Measurements from ENCODE around the gene PRDM15. TPM values are rescaled to one million over a fixed set of nuclear protein-coding genes. Genes with fewer than 3 reads are reported as not detected.
A peak's percentile ranks its signal among the peaks of the same experiment; 100 is the strongest.

PRDM15 gene
- total and polyA plus RNA-seq, 7 donors = 1.2 to 6.9 (median 4.6) TPM

DNA sequence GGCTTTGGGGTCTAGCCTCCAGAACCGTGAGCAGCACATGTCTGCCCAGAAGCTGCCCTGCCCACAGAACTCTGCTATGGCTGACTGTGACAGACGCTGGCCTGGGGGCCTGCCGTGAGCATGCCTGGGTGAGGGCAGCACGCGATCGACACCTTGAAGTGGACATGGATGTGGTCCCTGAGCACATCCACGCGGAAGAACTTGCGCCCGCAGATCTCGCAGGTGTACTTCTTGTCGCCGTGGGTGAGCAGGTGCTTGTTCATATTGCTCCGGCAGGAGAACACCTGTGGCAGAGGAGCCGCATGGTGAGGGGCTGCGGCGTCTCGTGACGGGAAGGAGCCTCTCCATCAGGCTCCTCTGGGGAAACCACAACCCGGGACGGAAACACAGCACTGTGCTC, 56.0 kb downstream of the PRDM15 start:
- Histone ChIP-seq H3K9me3 (no peaks in the 10 kb centered on the region), H3K4me1 (no peaks in the 10 kb centered on the region), H3K36me3 (peaks cover 0 to 62% (median 6%) of the 10 kb centered on the region in 4 donors), H3K27ac (no peak overlapping the region), H3K4me3 (no peak overlapping the region), H3K27me3 (no peaks in the 10 kb centered on the region)
- TF ChIP-seq POLR2A (IDR thresholded peaks at IDR 0.05) (no peak), EP300 (IDR thresholded peaks at IDR 0.05) (no peak)
- 75 to 91% methylated on average over 21 of the region's 21 CpGs for WGBS, 2 donors
- intact Hi-C loops (cut with DNase I) = no loop called here
- peak; percentile 57 for DNase-seq

DNA sequence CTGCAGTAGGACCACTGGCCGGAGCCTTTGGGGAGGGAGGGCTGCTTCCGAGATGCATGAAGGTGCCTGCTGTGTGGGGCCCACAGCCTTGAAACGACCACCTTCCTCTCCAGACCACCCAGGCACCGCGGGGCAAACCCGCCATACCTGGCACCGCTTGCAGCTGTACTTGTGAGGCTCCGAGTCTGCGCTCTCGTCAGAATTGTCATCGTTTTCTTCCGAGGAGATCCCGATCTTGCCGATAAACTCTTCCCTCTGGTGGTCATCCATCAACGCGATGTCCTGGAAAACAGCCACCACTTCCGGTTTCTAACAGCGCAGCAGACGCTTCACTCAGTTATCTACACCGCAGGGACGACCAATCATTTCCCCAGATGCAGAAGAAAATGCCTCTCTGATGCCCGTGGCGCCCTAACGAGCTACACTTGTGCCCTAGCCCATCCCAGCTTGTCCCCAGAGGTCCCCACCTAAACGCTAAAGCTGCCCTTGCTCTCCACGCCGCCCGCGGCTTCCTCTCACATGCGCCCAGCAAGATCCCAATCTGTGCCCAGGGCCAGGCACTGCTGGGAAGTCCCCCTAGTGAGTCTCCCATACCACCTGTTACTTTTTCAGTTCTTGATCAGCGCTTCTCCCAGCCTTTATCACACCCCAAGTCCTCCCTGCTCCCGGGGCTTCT, 57.2 kb downstream of the PRDM15 start:
- H3K36me3 ChIP-seq = peaks cover 0 to 50% (median 2%) of the 10 kb centered on the region in 4 donors
- intact Hi-C loops (cut with DNase I) = no loop called here
- H3K4me1 ChIP-seq = peaks cover 0 to 3% (median under 1%) of the 10 kb centered on the region in 4 donors
- peak; percentile 58 for DNase-seq
- no peaks in the 10 kb centered on the region for H3K9me3 ChIP-seq
- TF ChIP-seq POLR2A (IDR thresholded peaks at IDR 0.05) (no peak), EP300 (IDR thresholded peaks at IDR 0.05) (no peak), POLR2AphosphoS5 (IDR thresholded peaks at IDR 0.05) (no peak)
- TF ChIP-seq, protein P1, sequence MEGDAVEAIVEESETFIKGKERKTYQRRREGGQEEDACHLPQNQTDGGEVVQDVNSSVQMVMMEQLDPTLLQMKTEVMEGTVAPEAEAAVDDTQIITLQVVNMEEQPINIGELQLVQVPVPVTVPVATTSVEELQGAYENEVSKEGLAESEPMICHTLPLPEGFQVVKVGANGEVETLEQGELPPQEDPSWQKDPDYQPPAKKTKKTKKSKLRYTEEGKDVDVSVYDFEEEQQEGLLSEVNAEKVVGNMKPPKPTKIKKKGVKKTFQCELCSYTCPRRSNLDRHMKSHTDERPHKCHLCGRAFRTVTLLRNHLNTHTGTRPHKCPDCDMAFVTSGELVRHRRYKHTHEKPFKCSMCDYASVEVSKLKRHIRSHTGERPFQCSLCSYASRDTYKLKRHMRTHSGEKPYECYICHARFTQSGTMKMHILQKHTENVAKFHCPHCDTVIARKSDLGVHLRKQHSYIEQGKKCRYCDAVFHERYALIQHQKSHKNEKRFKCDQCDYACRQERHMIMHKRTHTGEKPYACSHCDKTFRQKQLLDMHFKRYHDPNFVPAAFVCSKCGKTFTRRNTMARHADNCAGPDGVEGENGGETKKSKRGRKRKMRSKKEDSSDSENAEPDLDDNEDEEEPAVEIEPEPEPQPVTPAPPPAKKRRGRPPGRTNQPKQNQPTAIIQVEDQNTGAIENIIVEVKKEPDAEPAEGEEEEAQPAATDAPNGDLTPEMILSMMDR (IDR thresholded peaks at IDR 0.05) = no peak
- H3K27me3 ChIP-seq = no peaks in the 10 kb centered on the region
- no peak overlapping the region for H3K27ac ChIP-seq
- H3K4me3 ChIP-seq = no peak overlapping the region
- 93 to 94% methylated on average over 32 of the region's 32 CpGs for WGBS, 2 donors

GRCh38 chr21:41821081-41821755, 57.9 kb downstream of the PRDM15 start:
- peak; percentile 50 for DNase-seq
- TF ChIP-seq EP300 (IDR thresholded peaks at IDR 0.05) (no peak), POLR2A (IDR thresholded peaks at IDR 0.05) (no peak), POLR2AphosphoS5 (IDR thresholded peaks at IDR 0.05) (no peak)
- intact Hi-C loops (cut with DNase I) = no loop called here
- Histone ChIP-seq H3K9me3 (no peaks in the 10 kb centered on the region), H3K4me3 (no peak overlapping the region), H3K27me3 (no peaks in the 10 kb centered on the region), H3K36me3 (peaks cover 0 to 44% (median 2%) of the 10 kb centered on the region in 4 donors), H3K27ac (no peak overlapping the region), H3K4me1 (peaks cover 0 to 8% (median 3%) of the 10 kb centered on the region in 4 donors)
- 90 to 93% methylated on average over 21 of the region's 21 CpGs for WGBS, 2 donors

- Histone ChIP-seq H3K9me3 (no peaks in the 10 kb centered on the region), H3K27ac (no peak overlapping the region), H3K4me1 (peaks cover 0 to 8% (median 3%) of the 10 kb centered on the region in 4 donors), H3K36me3 (peaks cover 0 to 40% (median 2%) of the 10 kb centered on the region in 4 donors), H3K4me3 (no peak overlapping the region), H3K27me3 (no peaks in the 10 kb centered on the region)
- 94 to 95% methylated on average over 19 of the region's 19 CpGs for WGBS, 2 donors
- DNase-seq = no peak
- intact Hi-C loops (cut with DNase I) = no loop called here
- TF ChIP-seq, protein P1 (IDR thresholded peaks at IDR 0.05) = no peak
- TF ChIP-seq EP300 (IDR thresholded peaks at IDR 0.05) (no peak), POLR2AphosphoS5 (IDR thresholded peaks at IDR 0.05) (no peak), POLR2A (IDR thresholded peaks at IDR 0.05) (no peak)
Observed at GRCh38 chr21:41820384-41821080, 58.6 kb downstream of the PRDM15 start.

GRCh38 chr21:41819856-41820281, 59.3 kb downstream of the PRDM15 start:
- intact Hi-C loops (cut with DNase I) = no loop called here
- WGBS, 2 donors = 95 to 97% methylated on average over 19 of the region's 19 CpGs
- peak; percentile 59 for DNase-seq
- Histone ChIP-seq H3K4me1 (peaks cover 0 to 8% (median 3%) of the 10 kb centered on the region in 4 donors), H3K9me3 (no peaks in the 10 kb centered on the region), H3K27me3 (no peaks in the 10 kb centered on the region), H3K36me3 (peaks cover 0 to 41% (median 3%) of the 10 kb centered on the region in 4 donors), H3K4me3 (no peak overlapping the region), H3K27ac (no peak overlapping the region)
- TF ChIP-seq, protein P1 (IDR thresholded peaks at IDR 0.05) = no peak
- TF ChIP-seq EP300 (IDR thresholded peaks at IDR 0.05) (no peak), POLR2AphosphoS5 (IDR thresholded peaks at IDR 0.05) (no peak), POLR2A (IDR thresholded peaks at IDR 0.05) (no peak)
